ENCODE measurements around the gene ACOXL.

DNA sequence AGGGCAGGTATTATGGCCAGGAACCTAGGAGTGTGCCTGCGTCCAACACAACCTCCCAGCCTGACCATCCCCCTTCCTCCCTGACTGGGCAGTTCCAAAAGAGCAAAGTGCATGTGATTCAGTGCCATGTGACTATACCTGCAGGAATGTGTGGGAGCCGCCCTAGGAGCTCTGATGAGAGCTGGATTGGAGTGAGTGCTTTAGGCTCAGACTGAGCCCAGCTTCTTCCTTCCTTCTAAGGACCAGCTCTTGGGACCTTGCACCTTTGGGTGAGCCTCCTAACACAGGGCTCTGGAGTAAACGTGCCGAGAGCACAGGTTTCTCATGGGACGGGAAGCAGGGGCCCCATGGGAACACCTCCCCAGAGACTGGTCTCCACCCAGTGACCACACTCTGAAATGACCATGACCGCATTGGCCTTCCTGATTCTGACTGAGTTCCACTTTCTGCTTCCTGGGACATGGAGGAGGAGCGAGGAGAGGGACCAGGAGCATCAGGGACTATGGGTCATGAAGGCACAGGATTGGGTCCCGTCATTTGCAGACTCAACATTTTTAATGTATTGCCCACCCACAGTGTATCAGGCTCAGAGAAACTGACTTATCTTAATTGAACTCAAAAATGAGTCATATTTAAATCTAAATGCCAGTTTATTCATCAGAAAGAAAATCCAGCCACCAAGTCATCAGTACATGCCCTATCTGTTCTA is 300.5 kb downstream of the ACOXL start:
- TF ChIP-seq, protein P1, sequence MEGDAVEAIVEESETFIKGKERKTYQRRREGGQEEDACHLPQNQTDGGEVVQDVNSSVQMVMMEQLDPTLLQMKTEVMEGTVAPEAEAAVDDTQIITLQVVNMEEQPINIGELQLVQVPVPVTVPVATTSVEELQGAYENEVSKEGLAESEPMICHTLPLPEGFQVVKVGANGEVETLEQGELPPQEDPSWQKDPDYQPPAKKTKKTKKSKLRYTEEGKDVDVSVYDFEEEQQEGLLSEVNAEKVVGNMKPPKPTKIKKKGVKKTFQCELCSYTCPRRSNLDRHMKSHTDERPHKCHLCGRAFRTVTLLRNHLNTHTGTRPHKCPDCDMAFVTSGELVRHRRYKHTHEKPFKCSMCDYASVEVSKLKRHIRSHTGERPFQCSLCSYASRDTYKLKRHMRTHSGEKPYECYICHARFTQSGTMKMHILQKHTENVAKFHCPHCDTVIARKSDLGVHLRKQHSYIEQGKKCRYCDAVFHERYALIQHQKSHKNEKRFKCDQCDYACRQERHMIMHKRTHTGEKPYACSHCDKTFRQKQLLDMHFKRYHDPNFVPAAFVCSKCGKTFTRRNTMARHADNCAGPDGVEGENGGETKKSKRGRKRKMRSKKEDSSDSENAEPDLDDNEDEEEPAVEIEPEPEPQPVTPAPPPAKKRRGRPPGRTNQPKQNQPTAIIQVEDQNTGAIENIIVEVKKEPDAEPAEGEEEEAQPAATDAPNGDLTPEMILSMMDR (IDR thresholded peaks at IDR 0.05; ENCODE audit: control extremely low read depth in 1 of 3, insufficient read depth in 1 of 3, low read depth in 1 of 3, low read length in 3 of 3) = no peak
- TF ChIP-seq YY1 (IDR thresholded peaks at IDR 0.05; ENCODE audit: low read depth, low read length) (no peak), SP1 (IDR thresholded peaks at IDR 0.05; ENCODE audit: low read depth, low read length) (no peak), CBX8 (IDR thresholded peaks at IDR 0.05; ENCODE audit: borderline replicate concordance, low read depth, low read length) (no peak), EGR1 (IDR thresholded peaks at IDR 0.05; ENCODE audit: borderline replicate concordance, low read depth, low read length) (no peak), CREB1 (IDR thresholded peaks at IDR 0.05) (no peak), SIN3A (conservative IDR thresholded peaks at IDR 0.05 in 1 of 2, IDR thresholded peaks at IDR 0.05 in 1 of 2; ENCODE audit: low read depth in 1 of 2, low read length in 2 of 2) (no peak), POLR2A (IDR thresholded peaks at IDR 0.05; ENCODE audit: control extremely low read depth in 1 of 2, low read depth in 2 of 2, low read length in 2 of 2) (no peak), TEAD4 (IDR thresholded peaks at IDR 0.05; ENCODE audit: low read depth, low read length) (no peak)
- TF ChIP-seq, protein P2, sequence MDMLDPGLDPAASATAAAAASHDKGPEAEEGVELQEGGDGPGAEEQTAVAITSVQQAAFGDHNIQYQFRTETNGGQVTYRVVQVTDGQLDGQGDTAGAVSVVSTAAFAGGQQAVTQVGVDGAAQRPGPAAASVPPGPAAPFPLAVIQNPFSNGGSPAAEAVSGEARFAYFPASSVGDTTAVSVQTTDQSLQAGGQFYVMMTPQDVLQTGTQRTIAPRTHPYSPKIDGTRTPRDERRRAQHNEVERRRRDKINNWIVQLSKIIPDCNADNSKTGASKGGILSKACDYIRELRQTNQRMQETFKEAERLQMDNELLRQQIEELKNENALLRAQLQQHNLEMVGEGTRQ (IDR thresholded peaks at IDR 0.05; ENCODE audit: low read length) = no peak; the same call in 1 of the 2 replicates
